PC-3 (cell line): ENCODE measurements around the gene OR51E1. TPM values are rescaled to one million over a fixed set of nuclear protein-coding genes. Genes with fewer than 3 reads are reported as not detected.

Source experiments
- ATAC-seq: fragments of 200-7000 bp; cut with Tn5 transposase; 2 replicates; pipeline ENCODE4 v1.9.1; 2020; ENCODE audit warnings: mild to moderate bottlenecking, moderate library complexity
- BruUV-seq: library from RNA; stranded (reverse); fragments of 400-500 nt; replicated peaks from 2 replicates; lab custom pipeline; 2021; lab: Mats Ljungman, UMichigan
- CTCF ChIA-PET: fragments of 300-600 bp; sonication (Branson Sonifier 250); formaldehyde crosslinking; loops from one replicate; lab custom pipeline; 2022; ENCODE audit warnings: antibody characterized with exemption; lab: Charles Lee
- POLR2A ChIA-PET: fragments of 300-600 bp; sonication (Branson Sonifier 250); formaldehyde crosslinking; loops from one replicate; lab custom pipeline; 2022; ENCODE audit warnings: antibody characterized with exemption; ENCODE audit not compliant: unreplicated experiment; lab: Charles Lee
- DNase-seq: peaks from one replicate; pipeline ENCODE4 v3.0.0-alpha.2; 2015
- H2AFZ ChIP-seq: fragments of 300-600 bp; sonication (generic); 2 replicates; pipeline ENCODE4 v1.6.0; 2016; ENCODE audit warnings: antibody characterized with exemption, low read length
- H3F3A ChIP-seq: fragments of 300-600 bp; sonication (generic); one replicate; pipeline ENCODE4 v1.6.0; 2017; ENCODE audit warnings: antibody characterized with exemption, low read length, control low read depth, mild to moderate bottlenecking; ENCODE audit not compliant: unreplicated experiment
- H3K27ac ChIP-seq: fragments of 300-600 bp; sonication (generic); 2 replicates; pipeline ENCODE4 v1.5.1; 2016; ENCODE audit warnings: mild to moderate bottlenecking, low read length
- H3K27me3 ChIP-seq: fragments of 300-600 bp; sonication (generic); 2 replicates; pipeline ENCODE4 v1.6.1; 2016; ENCODE audit warnings: low read length, mixed read lengths
- H3K36me3 ChIP-seq: fragments of 300-600 bp; sonication (generic); 2 replicates; pipeline ENCODE4 v1.6.1; 2016; ENCODE audit warnings: low read depth, mixed run types, low read length, mixed read lengths
- H3K4me1 ChIP-seq: fragments of 300-600 bp; sonication (generic); 2 replicates; pipeline ENCODE4 v1.5.1; 2016; ENCODE audit warnings: low read length; ENCODE audit not compliant: insufficient read depth
- H3K4me2 ChIP-seq: fragments of 300-600 bp; sonication (generic); 2 replicates; pipeline ENCODE4 v1.6.0; 2016; ENCODE audit warnings: low read length
- H3K4me3 ChIP-seq: fragments of 300-600 bp; sonication (generic); 2 replicates; pipeline ENCODE4 v1.5.1; 2016; ENCODE audit warnings: mild to moderate bottlenecking, low read length, mixed read lengths
- H3K79me2 ChIP-seq: fragments of 300-600 bp; sonication (generic); 2 replicates; pipeline ENCODE4 v1.6.1; 2017; ENCODE audit warnings: low read length, mixed read lengths
- H3K9ac ChIP-seq: fragments of 300-600 bp; sonication (generic); 2 replicates; pipeline ENCODE4 v1.6.0; 2016; ENCODE audit warnings: mild to moderate bottlenecking, low read length
- H3K9me2 ChIP-seq: fragments of 300-600 bp; sonication (generic); replicated peaks from 2 replicates; pipeline ENCODE4 v1.6.1; 2016; ENCODE audit warnings: mixed run types, low read length, mixed read lengths
- H3K9me3 ChIP-seq: fragments of 300-600 bp; sonication (generic); 2 replicates; pipeline ENCODE4 v1.6.1; 2016; ENCODE audit warnings: low read length, mixed read lengths
- H4K20me1 ChIP-seq: fragments of 300-600 bp; sonication (generic); 2 replicates; pipeline ENCODE4 v1.6.1; 2016; ENCODE audit warnings: low read length, mixed read lengths
- CTCF ChIP-seq: fragments of 300-600 bp; sonication (generic); conservative IDR thresholded peaks from 2 replicates; pipeline ENCODE4 v1.5.1; 2017; ENCODE audit warnings: antibody characterized with exemption, low read depth, mild to moderate bottlenecking, low read length
- EZH2 ChIP-seq: fragments of 300-600 bp; sonication (generic); IDR thresholded peaks from one replicate; pipeline ENCODE4 v1.6.1; 2017; ENCODE audit warnings: antibody characterized with exemption, mild to moderate bottlenecking, low read length; ENCODE audit not compliant: unreplicated experiment
- EZH2phosphoT487 ChIP-seq: fragments of 300-600 bp; sonication (generic); IDR thresholded peaks from 2 replicates; pipeline ENCODE4 v1.6.1; 2018; ENCODE audit warnings: mild to moderate bottlenecking, antibody characterized with exemption, low read length, borderline replicate concordance
- intact Hi-C: fragments of 100-400 bp; cut with micrococcal nuclease; formaldehyde crosslinking; loops from 2 replicates; pipeline ENCODE4 v1.9.0; 2023
- total RNA-seq: library from RNA; depleted of rRNA; stranded (reverse); fragments of >200 nt; gene quantifications from 2 replicates; pipeline ENCODE4 v1.2.3, GENCODE V29; 2014

The OR51E1 gene
- total RNA-seq, 1 experiment from 2014 or later: not detected

GRCh38 chr11:4610258-4610935 lies 33.4 kb upstream of the OR51E1 start:
- Histone ChIP-seq H3K27ac (no peak overlapping the region), H3F3A (no peaks in the 10 kb centered on the region), H2AFZ (peak overlapping the region; percentile 74), H3K9me3 (no peaks in the 10 kb centered on the region), H3K4me1 (peaks cover 15% of the 10 kb centered on the region), H3K4me2 (peak overlapping the region; percentile 58; the same call in 1 of the 2 replicates), H3K9ac (no peak overlapping the region), H3K27me3 (peaks cover 12% of the 10 kb centered on the region), H4K20me1 (no peaks in the 10 kb centered on the region), H3K36me3 (no peaks in the 10 kb centered on the region), H3K9me2 (no peaks in the 10 kb centered on the region), H3K4me3 (peak overlapping the region; percentile 35; the same call in 1 of the 2 replicates), H3K79me2 (no peaks in the 10 kb centered on the region)
- no TSS peak for BruUV-seq
- TF ChIP-seq EZH2phosphoT487: no peak
- no peak for TF ChIP-seq EZH2
- no peak for TF ChIP-seq CTCF
- CTCF ChIA-PET: no interaction called here
- ATAC-seq (no peak), DNase-seq (no peak)
- POLR2A ChIA-PET: no interaction called here
- intact Hi-C loops: no loop called here

GRCh38 chr11:4611986-4612385 lies 31.8 kb upstream of the OR51E1 start:
- Histone ChIP-seq H3K9ac (no peak overlapping the region), H3K36me3 (no peaks in the 10 kb centered on the region), H3F3A (no peaks in the 10 kb centered on the region), H3K4me2 (no peak overlapping the region), H3K27me3 (peaks cover 12% of the 10 kb centered on the region), H3K4me1 (peaks cover 8% of the 10 kb centered on the region), H3K4me3 (no peak overlapping the region), H4K20me1 (no peaks in the 10 kb centered on the region), H3K27ac (no peak overlapping the region), H2AFZ (no peak overlapping the region), H3K79me2 (no peaks in the 10 kb centered on the region), H3K9me2 (no peaks in the 10 kb centered on the region), H3K9me3 (no peaks in the 10 kb centered on the region)
- TF ChIP-seq EZH2 (no peak), CTCF (no peak), EZH2phosphoT487 (no peak)
- CTCF ChIA-PET: no interaction called here
- intact Hi-C loops: no loop called here
- ATAC-seq (no peak), DNase-seq (no peak)
- POLR2A ChIA-PET: no interaction called here
- BruUV-seq: no TSS peak

- Histone ChIP-seq H3K36me3 (no peaks in the 10 kb centered on the region), H3K4me1 (no peaks in the 10 kb centered on the region), H4K20me1 (no peaks in the 10 kb centered on the region), H3K9me2 (no peaks in the 10 kb centered on the region), H3K4me3 (no peak overlapping the region), H2AFZ (no peak overlapping the region), H3K79me2 (no peaks in the 10 kb centered on the region), H3F3A (no peaks in the 10 kb centered on the region), H3K9ac (no peak overlapping the region), H3K9me3 (no peaks in the 10 kb centered on the region), H3K4me2 (no peak overlapping the region), H3K27me3 (peaks cover 25% of the 10 kb centered on the region), H3K27ac (no peak overlapping the region)
- POLR2A ChIA-PET: no interaction called here
- TF ChIP-seq CTCF: no peak
- no peak for TF ChIP-seq EZH2phosphoT487
- TF ChIP-seq EZH2: no peak
- CTCF ChIA-PET: no interaction called here
- no TSS peak for BruUV-seq
- no peak for DNase-seq
- intact Hi-C loops: no loop called here
- ATAC-seq: no peak
These were observed 27.8 kb upstream of the OR51E1 start for GRCh38 chr11:4615856-4616444.
